Middle frontal gyrus (tissue), 1 donor: ENCODE results near the gene PDCD2L.
"Not testable (repeated sequence)": the region's sequence is repeated elsewhere in the genome, so short reads cannot be mapped to it uniquely, and the experiment has no call there.

Experiments used
- DNase-seq: peaks from one replicate; pipeline ENCODE4 v3.0.0-alpha.2; 2015; ENCODE audit warnings: low spot score; ENCODE audit errors: extremely low spot score

Gene PDCD2L

DNA sequence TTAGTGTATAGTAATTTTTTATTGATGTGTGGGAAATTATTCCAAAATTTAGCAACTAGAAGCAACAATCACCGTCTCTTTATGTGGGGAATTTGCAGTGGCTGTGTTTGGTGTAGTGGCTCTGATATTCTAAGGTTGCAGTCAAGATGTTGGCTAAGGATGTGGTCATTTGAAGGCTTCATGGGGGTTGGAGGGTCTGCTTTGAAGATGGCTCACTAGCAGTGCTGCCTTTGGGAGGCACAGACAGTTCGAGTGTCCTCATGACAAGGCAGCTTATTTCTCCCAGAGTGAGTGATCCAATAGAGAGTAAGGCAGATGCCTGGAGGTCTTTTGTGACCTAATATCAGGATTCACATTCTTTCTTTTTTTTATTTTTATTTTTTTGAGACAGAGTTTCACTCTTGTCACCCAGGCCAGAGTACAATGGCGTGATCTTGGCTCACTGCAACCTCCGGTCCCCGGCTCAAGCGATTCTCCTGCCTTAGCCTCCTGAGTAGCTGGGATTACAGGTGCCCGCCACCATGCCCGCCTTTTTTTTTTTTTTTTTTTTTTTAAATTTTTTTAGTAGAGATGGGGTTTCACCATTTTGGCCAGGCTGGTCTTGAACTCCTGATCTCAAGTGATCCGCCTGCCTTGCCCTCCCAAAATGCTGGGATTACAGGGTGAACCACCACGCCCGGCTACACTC lies 30.5 kb upstream of the PDCD2L start:
- DNase-seq = no peak

DNA sequence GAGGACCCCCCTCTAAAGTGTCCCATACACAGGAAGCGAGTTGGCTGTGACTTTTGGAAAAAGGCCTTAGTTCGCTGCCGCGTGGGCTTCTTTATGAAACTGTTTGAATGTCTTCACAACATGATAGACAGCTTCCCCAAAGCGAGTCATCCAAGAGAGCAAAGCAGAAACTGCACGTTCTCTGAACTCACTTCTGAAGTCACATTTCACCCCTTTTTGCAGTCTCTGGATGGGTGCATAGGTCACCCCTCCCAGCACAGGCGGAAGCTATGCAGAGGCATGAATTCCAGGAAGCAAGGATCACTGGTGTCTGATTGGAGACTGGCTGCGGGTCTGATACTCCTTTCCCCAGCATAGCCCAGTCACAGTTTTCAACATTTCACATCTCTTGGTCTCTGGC lies 28.6 kb upstream of the PDCD2L start:
- DNase-seq = no peak

DNA sequence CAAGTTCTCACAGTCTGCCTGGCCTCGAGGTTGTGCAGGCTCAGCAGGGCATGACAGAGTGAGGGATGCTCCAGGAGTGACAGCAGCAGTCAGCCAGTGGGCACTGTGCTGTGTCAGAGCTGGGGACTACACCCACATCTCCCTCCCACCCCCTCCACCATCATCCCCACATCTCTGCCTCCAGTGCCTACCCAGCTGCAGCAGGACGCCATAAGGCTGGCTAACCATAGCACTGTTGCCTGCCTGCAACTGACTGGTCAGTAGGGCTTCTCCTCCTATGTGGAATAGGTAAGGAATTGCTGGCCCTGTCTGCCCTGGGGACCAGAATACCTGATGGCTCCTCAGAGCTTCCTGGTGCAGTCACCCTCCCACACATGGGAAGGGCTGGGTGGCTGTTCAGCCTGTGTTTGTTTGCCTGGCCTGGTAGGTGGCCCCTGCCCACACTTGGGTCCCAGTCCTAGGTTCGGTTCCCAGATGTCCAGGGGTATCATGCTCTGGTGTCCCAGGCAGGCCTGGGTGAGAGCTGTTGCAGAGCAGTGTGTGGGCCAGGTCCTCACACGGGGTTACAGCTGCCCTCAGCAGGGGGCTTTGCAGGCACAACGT lies 23.5 kb upstream of the PDCD2L start:
- DNase-seq = no peak

- DNase-seq = no peak
These were observed 22.6 kb upstream of the PDCD2L start for GRCh38 chr19:34381399-34382251.

GRCh38 chr19:34382471-34382870 lies 21.7 kb upstream of the PDCD2L start:
- no peak for DNase-seq

- DNase-seq = no peak
These were observed 20.6 kb upstream of the PDCD2L start for GRCh38 chr19:34383599-34383998.

DNA sequence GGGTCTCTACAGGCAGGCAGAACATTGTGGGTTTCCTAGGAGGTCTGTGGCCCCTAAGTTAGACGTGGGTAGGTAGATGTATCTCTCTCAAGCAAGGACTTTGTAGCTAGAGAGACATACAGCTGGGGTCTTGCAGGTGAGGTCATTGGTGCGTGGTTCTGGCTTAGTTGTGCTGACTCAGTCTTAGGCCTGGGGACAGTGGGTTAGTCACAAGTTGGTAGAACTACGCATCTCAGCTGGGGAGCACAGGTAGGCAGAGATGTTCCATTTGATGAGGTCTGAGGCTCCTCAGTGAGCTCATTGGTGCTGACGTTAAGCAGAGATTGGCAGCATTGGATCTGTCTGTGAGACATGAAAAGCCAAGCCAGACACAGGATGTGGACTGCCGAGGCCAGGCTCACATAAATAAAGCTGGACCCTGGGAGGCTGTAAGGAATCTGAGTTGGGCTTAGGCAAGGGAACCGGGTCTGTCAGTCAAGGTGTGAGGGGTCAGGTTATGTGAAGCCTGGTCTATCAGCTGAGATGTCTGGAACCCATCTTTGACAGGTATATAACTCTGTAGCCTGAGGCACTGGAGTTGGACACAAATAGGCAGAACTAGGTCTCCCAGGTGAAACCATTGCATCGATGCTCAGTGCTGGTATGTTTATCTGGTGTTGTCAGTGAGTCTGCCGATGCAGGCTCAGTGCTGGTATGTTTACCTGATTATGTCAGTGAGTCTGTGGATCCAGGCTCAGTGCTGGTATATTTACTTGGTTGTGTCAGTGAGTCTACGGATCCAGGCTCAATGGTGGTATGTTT lies 17.4 kb upstream of the PDCD2L start:
- no peak for DNase-seq

- no peak for DNase-seq
These were observed 16.8 kb upstream of the PDCD2L start for GRCh38 chr19:34387446-34387810.

DNA sequence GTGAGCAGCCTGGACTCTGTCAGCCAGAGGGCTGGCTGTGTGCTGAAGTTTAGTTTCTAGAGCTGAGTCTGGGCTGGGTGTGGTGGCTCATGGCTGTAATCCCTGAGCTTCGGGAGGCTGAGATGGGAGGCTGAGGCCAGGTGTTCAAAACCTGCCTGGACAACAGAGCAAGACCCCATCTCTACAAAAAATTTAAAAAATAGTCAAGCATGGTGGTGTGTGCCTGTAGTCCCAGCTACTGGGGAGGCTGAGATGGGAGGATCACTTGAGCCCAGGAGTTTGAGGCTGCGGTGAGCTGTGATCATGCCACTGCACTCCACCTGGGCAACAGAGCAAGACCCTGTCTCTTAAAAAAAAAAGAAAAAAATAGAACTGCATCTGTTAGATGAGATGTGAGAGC lies 15.5 kb upstream of the PDCD2L start:
- not testable (repeated sequence) for DNase-seq

DNA sequence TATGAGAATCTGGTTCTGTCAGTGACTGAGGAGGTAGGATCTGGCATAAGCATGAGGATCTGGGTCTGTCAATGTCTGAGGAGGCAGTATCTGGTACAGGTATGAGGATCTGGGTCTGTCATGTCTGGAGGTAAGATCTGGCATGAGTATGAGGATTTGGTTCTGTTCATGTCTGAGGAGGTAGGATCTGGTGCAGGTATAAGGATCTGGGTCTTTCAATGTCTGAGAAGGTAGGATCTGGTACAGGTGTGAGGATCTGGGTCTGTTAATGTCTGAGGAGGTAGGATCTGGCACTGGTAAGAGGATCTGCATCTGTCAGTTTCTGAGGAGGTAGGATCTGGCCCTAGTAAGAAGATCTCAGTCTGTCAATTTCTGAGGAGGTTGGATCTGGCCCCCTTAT lies 12.4 kb upstream of the PDCD2L start:
- no peak for DNase-seq

GRCh38 chr19:34393031-34393430 lies 11.2 kb upstream of the PDCD2L start:
- DNase-seq = no peak

DNA sequence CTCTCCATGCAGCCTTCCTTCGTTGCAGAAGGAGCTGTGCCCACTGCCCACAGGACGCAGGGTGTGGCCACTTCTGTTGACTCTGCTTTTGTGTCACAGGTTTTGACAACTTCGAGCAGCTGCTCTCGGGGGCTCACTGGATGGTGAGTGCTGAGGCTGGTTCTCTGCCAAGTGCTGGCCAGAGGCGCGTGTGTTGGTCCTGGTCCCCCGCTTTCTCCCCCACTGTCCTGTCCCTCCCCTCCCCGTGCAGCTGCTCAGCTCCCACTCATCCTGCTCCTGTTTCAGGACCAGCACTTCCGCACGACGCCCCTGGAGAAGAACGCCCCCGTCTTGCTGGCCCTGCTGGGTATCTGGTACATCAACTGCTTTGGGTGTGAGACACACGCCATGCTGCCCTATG lies 10.6 kb upstream of the PDCD2L start:
- DNase-seq = peak; percentile 36

DNA sequence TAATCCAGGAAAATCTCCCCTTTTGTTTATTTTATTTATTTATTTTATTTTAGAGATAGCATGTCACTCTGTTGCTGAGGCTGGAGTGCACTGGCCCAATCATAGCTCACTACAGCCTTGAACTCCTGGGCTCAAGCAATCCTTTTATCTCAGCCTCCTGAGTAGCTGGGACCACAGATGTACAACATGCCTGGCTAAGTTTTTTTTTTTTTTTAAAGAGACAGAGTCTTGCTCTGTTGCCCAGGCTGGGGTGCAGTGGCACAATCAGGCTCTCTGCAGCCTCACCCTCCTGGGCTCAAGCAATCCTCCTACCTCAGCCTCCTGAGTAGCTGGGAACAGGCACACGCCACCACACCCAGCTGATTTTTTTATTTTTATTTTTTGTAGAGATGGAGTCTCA lies 6.3 kb upstream of the PDCD2L start:
- no peak for DNase-seq

DNA sequence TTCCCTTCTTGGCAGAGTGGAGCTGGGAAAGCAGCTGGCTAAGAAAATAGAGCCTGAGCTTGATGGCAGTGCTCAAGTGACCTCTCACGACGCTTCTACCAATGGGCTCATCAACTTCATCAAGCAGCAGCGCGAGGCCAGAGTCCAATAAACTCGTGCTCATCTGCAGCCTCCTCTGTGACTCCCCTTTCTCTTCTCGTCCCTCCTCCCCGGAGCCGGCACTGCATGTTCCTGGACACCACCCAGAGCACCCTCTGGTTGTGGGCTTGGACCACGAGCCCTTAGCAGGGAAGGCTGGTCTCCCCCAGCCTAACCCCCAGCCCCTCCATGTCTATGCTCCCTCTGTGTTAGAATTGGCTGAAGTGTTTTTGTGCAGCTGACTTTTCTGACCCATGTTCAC lies 4.3 kb upstream of the PDCD2L start:
- DNase-seq = no peak

DNA sequence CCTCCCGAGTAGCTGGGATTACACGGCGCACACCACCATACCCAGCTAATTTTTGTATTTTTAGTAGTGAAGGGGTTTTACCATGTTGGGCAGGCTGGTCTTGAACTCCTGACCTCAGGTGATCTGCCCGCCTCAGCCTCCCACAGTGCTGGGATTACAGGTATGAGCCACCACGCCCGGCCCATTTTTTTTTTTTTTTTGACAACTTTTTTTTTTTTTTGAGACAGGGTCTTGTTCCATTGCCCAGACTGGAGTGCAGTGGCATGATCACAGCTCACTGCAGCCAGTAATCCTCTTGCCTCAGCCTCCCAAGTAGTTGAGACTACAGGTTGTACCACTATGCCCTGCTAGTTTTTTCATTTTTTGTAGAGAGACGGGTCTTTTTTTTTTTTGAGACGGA lies 3.4 kb upstream of the PDCD2L start:
- DNase-seq = not testable (repeated sequence)

- no peak for DNase-seq
These were observed 2.1 kb upstream of the PDCD2L start for GRCh38 chr19:34402074-34402600.

DNA sequence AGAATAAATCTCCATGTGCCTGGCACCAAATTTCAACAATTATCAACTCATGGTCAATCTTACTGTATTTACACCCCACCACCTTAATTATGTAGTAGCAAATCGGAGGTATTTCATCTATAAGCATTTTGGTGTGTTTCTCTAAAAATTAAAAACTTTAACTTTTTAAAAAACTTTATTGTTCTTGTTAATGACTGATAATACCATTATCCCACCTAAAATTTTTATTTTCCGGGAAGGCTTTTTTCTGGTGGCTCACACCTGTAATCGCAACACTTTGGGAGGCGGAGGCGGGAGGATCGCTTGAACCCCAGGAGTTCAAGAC lies 453 bp upstream of the PDCD2L start:
- DNase-seq = no peak

DNA sequence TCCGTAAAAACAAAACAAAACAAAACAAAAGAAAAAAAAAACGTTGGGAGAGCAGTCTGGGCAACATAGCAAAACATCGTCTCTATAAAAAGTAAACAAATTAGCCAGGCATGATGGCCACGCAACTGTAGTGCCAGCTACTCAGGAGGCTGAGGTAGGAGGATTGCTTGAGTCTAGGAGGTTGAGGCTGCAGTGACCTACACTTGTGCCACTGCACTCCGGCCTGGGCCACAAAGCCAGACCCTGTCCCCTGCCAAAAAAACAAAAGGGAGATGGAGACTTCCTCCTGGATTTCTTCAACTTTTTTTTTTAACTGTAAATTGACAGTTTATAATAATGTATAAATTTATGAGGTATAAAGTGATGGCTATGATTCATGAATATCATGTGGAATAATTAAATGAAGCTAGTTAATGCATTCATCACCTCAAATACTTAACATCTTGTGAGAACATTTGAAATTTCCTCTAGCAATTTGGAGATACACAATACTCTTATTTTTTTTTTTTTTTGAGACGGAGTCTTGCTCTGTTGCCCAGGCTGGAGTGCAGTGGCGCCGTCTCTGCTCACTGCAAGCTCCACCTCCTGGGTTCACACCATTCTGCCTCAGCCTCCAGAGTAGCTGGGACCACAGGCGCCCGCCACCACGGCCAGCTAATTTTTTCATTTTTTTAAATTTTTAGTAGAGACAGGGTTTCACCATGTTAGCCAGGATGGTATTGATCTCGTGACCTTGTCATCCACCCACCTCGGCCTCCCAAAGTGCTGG lies 1.9 kb downstream of the PDCD2L start:
- no peak for DNase-seq

- DNase-seq = no peak
These were observed 4.2 kb downstream of the PDCD2L start for GRCh38 chr19:34408411-34408810.

DNA sequence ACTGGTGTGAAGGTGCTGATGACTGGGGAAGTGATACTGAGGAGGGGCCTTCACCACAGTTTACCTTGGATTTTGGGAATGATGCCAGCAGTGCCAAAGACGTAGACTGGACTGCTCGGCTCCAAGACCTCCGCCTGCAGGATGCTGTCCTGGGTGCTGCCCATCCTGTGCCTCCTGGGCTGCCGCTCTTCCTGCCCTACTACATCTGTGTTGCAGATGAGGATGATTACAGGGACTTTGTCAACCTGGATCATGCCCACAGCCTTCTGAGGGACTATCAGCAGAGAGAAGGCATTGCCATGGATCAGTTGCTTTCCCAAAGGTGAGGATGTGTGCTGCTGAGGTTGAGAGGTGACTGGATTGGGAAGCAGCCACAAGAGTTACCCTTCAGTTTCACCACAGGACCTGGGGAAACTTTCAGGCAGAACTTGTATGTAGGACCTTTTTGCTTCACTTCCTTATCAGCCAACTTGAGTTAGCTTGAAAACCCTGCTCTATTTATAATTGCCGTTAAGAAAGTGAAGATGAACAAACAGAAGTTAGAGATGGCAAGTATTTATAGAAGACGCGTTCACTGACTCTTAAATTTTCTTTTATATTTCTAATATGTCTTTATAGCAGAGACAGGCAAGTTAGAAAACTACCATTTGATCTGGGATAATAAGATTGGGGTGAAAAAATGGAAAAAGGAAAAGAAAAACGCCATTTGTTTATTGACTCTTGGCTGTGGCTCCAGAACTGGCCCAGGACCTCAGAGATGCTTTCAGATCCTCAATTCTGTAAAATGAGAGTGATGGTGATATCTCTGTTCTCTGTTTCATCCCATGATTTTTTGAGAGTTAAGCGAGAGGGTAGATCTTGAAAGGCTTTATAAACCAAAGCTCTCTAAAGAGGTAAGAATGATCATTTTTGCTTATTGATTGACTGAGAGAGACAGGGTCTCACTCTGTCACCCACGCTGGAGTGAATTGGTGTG lies 5.3 kb downstream of the PDCD2L start:
- DNase-seq = no peak
